Hepatic stellate cell (primary cell): ENCODE results near the gene AJAP1.

ENCODE experiments used
- DNase-seq: peaks from one replicate; pipeline ENCODE4 v3.0.0; 2011; ENCODE audit warnings: low spot score

Gene AJAP1

GRCh38 chr1:4702464-4702863 is 48.1 kb downstream of the AJAP1 start:
- no peak for DNase-seq

- DNase-seq = no peak
Measured at GRCh38 chr1:4702932-4703331, 48.5 kb downstream of the AJAP1 start.

- no peak for DNase-seq
Measured at GRCh38 chr1:4703646-4704045, 49.2 kb downstream of the AJAP1 start.

DNA sequence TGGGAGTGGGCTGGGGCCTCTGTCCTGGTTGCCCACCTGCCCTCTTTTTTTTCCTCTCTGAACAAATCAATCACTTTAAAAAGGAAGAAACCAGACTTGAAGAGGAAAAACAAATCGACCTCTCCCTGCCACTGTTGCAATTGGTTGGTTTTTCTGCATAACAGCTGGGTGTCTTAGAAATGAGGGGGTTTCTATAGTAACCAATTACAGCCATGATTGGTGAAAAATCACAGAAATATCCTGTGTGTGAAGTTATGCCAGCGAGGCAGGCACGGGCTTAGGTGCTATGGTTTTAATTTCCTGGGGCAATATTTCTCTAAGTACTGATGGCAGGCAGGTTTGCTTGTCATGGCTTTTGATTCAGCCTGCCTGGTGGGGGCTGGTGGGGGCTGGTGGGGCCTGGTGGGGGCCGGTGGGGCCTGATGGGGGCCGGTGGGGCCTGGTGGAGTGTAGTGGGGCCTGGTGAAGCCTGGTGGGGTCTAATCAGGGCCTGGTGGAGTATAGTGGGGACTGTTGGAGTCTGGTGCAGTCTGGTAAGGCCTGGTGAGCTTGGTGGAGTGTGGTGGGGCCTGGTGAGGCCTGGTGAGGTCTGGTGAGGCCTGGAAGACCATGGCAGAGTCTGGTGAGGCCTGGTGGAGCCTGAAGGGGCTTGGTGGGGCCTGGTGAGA is 54.6 kb downstream of the AJAP1 start:
- no peak for DNase-seq

DNA sequence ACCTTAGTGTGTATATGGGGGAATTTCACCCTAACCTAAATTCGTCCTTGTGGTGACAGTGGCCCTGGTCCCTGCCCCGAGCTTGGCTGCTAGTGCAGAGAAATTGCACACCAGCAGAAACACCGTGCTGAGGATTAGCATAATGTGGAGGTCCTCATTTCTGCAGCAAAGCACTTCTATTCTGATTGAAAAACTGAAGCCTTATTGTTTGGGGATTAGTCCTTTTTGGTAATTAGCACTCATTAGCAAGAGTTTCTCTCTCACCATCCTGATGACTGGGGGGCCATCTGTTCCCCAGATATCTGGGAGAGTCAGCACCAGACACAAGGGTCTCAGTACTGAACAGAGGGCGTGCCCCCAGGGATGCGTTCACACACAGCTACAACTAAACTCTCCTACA is 55.2 kb downstream of the AJAP1 start:
- DNase-seq = no peak

DNA sequence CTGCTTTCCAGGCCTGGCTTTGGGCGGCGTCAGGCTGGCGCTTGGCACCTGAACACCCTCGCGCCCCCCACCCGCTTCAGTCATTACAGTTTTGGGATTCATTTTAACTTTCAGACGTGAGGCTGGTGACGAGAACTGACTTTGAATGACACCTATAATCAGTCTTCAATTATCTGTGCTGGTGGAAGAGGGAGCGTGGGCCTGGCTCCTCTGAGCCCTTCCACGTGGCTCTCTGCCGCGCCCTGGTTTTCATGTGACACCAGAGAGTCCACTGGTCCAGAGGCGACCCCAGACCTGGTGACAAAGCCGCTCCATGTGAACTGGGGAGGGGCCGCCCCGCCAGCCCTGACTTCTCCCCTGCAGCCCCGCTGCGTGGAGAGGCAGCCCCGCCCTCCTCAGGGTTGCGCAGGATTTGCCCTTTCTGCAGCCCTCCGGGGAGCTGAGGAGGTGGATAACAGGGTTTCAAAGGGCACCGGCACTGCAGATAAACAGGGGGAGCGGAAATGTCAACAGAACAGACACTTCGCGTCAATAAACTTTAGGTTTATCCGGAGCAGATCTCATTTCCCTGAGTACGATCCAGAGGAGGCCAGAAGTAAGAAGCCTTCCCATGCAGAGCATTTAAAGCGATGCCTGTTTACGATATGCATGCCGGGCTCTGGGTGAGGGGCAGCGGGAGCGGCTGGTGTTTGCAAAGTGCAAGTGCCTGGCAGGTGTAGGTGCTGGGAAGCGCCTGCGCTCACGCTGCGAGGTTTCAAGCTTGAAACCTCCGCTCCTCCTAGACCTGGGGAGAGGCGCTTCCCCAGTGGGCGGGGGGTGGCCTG is 56.4 kb downstream of the AJAP1 start:
- DNase-seq = no peak

DNA sequence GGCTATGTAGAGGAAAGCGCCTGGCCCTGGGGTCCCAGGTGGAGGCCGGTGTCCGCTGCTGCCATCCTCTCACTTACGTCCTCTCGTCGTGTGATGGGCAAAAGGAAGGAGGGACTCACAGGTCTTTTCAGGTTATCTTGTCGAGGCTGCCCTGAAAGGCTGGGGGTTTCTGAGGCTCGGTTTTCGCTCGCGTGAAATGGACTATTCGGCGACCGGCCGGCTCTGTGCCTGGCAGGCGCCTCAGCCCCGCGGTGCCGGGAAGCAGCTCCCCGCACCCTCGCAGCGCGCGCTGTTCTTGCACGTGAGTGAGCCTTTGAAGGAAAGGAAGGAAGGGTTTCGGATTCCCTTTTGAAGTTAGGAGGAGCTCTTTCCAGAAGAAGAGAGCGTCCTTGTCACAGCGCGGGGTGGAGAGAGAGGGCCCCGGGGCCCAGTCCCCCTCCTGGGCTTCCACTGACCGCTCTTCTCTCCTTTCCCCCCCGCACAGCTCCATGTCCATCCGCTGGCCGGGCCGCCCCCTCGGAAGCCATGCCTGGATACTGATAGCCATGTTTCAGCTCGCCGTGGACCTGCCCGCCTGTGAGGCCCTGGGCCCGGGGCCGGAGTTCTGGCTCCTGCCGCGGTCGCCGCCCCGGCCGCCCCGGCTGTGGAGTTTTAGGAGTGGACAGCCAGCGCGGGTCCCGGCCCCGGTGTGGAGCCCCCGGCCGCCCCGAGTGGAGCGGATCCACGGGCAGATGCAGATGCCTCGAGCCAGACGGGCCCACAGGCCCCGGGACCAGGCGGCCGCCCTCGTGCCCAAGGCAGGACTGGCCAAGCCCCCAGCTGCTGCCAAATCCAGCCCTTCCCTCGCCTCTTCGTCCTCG is 57.2 kb downstream of the AJAP1 start:
- no peak for DNase-seq

DNA sequence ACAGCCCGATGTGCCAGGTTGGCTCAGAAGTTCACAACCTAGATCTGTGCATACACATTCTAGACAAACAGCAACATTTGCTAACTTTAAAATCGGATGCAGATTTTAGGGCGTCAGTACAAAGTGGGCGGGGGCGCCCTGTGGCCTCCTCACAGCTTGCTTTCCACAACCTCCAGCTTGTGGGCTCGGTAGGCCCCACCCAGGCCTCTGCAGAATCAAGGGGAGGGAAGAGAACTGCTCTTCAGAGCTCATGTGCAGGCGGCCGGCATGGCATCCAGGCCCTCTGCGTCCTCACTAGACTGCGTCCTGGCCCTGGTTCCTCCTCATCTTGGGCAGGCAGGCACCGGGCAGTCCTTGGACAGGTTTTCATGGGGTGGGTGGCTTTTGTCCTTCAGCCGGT is 59.3 kb downstream of the AJAP1 start:
- no peak for DNase-seq

DNA sequence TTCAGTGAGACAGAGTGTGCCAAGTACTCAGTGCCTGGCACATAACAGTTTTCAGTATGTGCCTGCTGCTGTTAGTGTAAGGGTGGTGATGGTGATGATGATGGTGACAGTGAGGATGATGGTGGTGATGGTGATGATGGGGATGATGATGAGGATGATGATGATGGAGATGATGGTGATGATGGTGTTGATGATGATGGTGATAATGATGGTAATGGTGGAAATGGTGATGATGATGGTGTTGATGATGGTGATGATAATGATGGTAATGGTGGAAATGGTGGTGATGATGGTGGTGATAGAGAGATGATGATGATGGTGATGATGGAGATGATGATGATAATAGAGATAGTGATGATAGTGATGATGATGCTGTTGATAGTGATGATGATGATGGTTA is 62.0 kb downstream of the AJAP1 start:
- DNase-seq = no peak

DNA sequence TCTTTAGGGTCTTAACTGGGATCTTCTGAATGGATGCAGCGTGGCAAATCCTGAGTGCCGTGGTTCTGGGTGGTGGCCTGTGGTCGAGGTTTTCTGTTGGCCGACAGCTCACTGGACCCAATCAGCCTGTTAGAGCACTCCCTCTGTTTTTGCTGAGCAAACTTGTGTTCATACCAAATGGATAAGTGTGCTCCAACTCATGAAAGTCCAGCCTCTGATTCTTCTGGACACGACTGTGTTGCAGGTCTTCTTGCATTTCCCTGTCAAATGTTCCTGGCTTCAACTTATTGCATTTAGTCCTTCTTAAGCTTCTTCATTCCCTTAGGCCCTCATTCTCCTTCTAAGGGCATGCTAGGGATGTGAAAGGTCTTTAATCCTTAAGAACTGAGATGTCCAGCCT is 63.7 kb downstream of the AJAP1 start:
- no peak for DNase-seq

DNA sequence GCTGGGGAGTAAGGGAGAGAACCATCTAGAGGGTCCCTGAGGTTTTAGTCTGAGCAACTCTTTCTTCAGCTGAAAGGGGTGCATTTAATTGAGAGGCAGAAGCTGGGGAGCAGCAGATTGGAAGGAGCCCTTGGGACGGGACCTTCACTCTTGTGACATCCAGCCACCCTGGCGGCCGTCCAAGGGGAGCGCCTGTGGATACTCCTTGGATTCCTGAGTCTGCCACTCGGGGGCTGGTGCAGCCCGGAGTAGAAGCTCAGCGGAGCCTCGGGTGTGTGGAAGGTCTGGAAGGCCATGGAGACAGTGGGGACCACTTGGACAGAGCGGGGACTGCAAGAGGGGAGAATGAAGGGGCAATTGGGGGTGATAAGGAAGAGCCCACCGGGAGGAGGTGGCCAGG is 68.7 kb downstream of the AJAP1 start:
- DNase-seq = no peak

GRCh38 chr1:4724001-4724400 is 69.6 kb downstream of the AJAP1 start:
- DNase-seq = no peak

DNA sequence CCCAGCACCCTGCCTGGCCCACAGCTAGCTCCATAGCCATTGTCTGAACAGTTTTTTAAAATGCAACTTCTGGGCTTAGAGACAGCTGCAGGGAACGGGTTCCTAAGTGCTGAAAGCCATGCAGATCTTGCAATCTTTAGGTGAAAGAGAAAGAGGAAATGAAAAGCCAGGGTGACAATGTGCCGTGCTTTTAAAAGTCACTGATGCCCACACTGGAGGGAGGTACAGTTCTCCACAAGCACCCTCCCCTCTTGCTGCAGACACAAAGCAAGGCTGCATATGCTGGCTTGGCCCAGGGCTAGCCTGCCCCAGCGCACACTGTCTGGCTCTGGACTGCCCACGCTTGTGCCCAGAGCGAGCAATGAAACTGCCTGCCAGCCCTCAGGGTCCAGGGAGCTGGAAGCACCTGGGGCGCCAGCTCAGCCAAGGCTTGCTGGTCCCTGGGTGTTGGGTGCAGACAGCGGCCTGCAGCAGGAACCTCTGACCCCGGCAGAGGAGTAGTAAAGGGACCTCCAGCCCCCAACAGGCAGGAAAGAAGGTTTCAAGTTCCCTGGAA is 70.4 kb downstream of the AJAP1 start:
- DNase-seq = no peak

- DNase-seq = no peak
Measured at GRCh38 chr1:4725416-4725815, 71.0 kb downstream of the AJAP1 start.

GRCh38 chr1:4726620-4727341 is 72.4 kb downstream of the AJAP1 start:
- no peak for DNase-seq

- no peak for DNase-seq
Measured at GRCh38 chr1:4728319-4729089, 74.1 kb downstream of the AJAP1 start.

DNA sequence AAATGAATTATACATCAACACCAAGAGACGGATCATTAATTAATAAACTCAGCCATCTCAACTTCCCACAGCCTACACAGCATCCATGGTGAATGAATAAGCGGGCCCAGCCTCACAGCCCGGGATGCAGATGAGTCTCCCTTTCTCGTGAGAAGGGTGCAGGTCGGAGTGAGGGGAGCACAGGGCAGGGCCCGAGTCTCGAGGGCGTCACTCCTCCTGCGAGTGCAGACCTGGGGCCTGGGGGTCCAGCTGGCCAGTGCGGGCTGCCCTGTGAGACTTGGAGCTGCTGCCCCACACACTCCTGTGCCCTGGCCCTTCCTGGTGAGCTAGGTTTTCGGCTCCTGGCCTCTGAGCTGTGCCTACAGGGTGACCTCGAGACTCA is 74.7 kb downstream of the AJAP1 start:
- DNase-seq = no peak

- no peak for DNase-seq
Measured at GRCh38 chr1:4730078-4730477, 75.7 kb downstream of the AJAP1 start.

GRCh38 chr1:4733446-4734177 is 79.2 kb downstream of the AJAP1 start:
- no peak for DNase-seq

GRCh38 chr1:4734219-4734618 is 79.8 kb downstream of the AJAP1 start:
- no peak for DNase-seq
